GM18511 (cell line): ENCODE data around the gene CSNK1E.

ENCODE experiments used
- ATAC-seq: cut with Tn5 transposase; IDR thresholded peaks from one replicate; pipeline ENCODE4 v1.9.1; 2021; ENCODE audit warnings: mild to moderate bottlenecking, moderate library complexity; ENCODE audit not compliant: unreplicated experiment

The CSNK1E gene

DNA sequence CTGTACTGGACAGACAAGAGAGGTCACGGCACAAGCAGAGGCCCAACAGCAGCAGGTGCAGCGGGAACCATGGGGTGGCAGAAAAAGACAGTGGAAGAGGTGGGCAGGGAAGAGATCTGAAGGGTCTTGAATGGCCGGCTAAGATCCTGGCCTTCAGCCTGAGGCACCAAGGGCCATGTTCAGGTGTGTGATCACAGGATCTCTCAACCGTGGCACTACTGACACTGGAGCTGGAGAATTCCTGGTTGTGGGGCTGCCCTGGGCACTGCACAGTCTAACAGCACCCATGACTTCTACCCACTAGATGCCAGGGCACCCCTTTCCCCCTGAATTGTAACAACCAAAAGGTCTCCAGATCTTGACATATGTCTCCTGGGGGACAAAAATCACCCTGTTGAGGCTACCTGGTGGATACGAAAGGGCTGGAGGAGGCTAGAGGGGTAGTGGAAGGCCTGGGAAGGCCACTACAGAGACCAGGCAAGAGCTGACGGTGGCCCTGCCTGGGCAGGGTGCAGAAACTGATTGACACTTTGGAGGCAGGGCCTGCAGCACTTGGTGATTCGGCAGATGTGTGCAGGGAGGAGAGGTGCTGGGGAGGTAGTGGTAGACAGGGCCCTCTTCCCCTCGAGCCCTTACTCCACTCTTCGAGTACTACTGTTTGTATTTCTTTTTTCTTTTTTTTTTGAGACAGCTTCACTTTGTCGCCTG is 8.3 kb downstream of the CSNK1E start:
- ATAC-seq: no peak

DNA sequence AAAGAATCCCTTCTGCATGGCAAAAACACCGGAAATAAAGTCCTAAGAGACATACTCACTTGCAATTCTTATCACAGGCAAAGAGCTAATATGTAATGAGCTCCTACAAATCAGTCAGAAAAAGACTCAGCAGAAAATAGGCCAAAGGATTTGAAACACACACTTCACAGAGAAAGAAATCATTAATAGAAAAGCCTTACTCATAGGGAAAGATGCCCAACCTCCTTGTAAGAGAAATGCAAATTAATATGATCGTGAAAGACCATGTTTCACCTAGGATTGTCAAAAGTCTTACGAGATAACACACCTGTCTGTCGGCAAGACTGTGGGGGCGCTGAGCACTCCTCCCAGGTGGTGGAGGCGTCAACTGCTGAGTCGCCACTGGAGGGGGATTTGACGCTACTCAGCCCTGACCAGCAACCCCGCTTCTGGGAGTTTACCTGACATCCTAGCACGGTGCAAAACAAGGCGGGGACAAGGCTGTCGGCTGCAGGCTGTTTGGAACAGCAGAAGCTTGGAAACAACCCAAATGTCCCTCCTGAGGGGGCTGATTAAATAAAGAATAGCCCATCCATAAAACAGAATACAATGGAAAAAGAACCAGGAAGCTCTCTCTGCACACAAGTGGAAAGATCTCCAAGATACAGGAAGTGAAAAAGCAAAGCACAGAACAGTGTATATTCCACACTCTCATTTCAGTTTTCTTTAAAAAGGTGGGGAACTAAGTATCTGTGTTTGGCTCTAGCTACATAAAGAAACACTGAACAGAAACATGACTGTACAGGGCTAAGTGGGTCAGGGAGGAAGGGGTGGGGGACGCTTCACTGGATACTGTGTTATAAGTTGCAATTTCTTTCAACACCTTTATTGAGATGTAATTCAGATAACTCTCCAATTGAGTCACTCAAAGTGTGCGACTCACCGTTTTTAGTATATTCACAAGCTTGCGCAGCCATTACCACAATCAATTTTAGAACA is 11.5 kb downstream of the CSNK1E start:
- peak; percentile 85 for ATAC-seq

DNA sequence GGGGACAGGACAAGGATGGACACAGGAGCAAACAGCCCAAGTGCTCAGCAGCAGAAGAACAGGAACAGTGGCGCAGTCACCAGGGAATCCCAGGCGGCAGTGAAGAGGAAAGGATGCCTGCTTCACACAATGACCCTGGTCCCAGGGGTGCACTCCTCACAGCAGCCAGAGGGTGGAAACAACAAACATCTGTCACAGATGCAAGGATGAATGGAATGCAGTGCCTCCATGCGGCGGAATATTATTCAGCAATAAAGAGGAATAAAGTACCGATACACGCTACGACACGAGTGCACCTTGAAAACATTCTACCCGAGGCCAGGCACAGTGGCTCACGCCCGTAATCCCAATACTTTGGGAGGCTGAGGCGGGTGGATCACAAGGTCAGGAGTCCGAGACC is 12.7 kb downstream of the CSNK1E start:
- no peak for ATAC-seq

DNA sequence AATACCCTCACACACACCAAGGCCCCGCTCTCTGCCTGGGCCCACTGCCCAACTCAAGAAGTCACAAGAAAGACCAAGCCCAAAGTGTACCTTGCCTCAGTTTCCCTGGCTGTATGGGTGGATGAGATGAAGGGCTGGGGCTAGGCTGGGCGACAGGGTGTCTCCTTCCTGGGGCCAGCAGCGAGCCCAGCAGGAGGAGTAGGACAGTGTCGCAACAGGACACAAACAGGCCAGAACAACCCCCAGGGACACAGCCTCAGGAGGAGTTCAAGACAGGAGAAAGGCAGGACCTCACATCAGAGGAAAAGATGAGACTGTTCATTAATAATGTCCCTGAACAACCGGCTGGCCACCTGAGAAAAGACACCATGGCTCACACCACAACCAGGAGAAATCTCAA is 13.3 kb downstream of the CSNK1E start:
- no peak for ATAC-seq

DNA sequence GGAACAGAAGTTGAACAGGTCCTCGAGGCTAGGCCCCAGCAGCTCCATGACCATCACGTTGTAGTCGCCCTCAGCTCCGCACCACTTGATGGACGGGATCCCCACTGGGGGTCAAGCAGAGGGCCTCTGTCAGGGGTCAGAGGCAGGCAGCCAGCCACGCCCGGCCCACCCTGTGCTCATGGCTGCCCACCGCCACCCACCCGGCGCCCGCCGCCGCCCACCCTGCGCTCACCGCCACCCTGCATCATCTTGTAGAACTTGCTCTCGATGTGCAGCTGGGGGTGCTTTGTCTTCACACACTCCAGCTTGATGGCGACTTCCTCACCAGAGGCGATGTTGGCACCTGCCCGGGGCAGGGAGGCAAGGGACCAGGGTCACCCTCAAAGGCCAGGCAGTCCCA is 14.3 kb downstream of the CSNK1E start:
- ATAC-seq: no peak

- no peak for ATAC-seq
Measured at GRCh38 chr22:38300946-38301345, 16.3 kb downstream of the CSNK1E start.

GRCh38 chr22:38300197-38300945 is 16.9 kb downstream of the CSNK1E start:
- ATAC-seq: no peak

DNA sequence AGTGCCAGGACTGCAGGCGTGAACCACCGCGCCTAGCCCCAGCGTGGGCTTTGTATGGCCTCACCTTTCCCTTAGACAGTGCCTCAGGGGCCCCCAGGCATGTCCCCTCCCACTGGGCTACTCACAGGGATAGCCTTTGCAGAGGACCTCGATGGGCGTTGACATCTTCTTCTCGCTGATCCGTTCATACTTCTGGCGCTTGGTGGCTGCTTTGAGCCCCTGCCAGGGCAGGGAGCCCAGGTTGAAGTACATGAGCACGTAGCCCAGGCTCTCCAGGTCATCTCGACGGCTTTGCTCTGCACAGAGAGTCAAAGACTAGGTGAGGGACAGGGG is 17.5 kb downstream of the CSNK1E start:
- ATAC-seq: no peak

DNA sequence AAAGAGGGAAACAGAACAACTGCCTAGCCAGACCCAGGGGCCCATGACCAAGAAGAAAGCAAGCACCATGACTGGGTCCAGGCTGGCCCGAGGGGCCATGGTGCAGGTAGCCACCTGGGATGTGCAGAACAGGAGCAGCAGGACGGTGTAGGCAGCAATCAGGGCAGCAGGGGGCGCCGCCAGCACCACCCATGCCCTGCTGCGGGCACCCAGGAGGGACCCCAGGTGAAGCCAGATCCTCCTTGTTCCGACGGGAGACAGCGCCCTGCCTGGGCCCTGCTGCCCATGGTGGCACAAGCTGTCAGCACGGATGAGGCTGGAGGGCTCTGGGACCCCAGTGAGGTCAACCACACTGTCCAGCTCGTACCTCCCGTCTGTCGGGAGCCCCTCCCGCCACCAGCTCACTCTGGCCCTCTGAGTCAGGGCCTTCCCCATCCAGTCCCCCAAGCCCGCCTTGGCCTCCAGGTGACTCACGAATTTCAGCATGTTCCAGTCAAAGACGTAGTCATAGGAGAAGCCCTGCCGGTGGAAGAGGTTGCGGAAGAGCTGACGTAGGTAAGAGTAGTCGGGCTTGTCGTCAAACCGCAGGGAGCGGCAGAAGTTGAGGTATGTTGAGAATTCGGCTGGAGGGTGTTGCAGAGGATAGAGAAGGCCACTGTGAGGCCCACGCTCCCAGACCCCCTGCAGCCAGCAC is 18.8 kb downstream of the CSNK1E start:
- no peak for ATAC-seq

GRCh38 chr22:38296372-38296771 is 20.9 kb downstream of the CSNK1E start:
- no peak for ATAC-seq

DNA sequence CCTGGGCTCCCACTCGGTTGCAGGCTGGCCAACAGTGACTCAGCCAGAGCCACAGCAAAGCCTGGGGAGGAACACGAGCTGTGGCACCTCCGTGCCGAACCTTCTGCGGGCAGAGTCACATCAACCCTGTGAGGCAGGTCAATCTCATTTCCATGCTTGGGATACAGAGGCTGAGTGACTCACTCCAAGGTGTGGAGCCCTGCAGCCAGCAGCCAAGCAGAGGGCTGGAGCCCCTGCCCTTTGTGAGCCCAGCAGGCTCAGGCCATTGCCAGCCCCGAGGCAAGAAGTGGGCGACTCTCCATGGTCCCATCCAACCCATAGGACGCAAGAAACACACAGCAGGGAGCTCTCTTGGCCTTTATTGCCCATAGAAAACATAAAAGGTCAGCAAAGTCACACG is 21.4 kb downstream of the CSNK1E start:
- ATAC-seq: no peak

- no peak for ATAC-seq
Measured at GRCh38 chr22:38295339-38295738, 21.9 kb downstream of the CSNK1E start.

DNA sequence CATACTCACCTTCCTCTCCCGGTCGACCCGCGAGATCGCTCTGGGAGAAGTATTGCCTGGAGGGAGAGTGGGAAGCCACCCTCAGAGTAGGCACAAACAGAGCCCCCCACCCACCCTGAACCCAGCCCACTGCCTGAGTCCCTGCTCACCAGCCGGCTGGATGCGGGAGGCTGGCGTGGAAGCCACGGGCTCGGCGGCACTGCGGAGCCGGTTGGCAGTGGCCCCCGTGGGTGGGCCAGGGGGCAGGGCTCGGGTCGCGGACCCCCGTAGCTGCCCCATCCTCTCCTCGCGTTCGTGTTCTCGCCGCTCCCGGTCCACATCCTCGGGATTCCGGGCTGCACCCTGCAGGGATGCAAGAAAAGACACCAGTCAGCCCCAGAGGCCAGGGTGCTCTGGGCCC is 23.0 kb downstream of the CSNK1E start:
- ATAC-seq: no peak

GRCh38 chr22:38292694-38293093 is 24.5 kb downstream of the CSNK1E start:
- ATAC-seq: no peak

- ATAC-seq: no peak
Measured at GRCh38 chr22:38291201-38291777, 25.9 kb downstream of the CSNK1E start.

GRCh38 chr22:38290347-38290746 is 26.9 kb downstream of the CSNK1E start:
- ATAC-seq: no peak

DNA sequence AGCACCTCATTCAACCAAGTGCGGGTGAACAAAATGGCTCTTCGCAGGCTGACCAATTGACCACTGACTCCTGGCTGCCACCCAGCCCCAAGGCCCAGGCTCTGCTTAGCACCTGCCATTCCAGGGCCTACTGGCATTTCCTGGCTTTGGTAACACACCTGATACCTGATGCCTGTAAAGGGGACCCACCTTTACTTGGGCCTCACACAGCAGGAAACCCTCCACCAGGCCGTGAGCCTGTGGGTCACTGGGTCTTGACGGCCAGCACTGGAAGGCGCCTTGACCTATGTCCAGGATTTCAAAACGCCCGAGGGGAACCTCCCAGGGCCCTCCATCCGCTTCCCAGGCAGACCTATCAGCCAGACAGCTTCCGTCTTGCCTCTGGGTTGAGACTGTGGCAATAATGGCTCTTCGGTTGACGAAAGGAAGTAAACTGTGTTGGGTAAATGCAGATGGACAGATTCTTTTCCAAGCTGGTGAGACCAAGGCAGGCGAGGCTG is 27.6 kb downstream of the CSNK1E start:
- ATAC-seq: no peak

GRCh38 chr22:38286915-38287669 is 30.1 kb downstream of the CSNK1E start:
- ATAC-seq: no peak

DNA sequence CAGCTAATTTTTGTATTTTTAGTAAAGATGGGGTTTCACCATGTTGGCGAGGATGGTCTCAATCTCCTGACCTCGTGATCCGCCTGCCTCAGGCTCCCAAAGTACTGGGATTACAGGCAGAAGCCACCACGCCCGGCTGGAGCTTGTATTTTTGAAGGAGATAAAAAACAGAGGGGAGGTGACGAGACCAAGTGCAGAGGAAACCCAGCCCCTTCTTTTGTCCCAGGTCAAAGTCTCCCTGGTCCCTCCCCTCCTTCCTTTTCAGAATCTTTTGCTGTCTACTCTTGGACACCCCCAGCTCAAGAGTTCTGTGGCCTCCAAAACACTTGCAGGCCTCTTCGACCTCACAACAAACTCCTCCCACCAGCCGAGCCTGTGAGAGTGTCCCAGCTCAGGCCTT is 32.2 kb downstream of the CSNK1E start:
- no peak for ATAC-seq

- no peak for ATAC-seq
Measured at GRCh38 chr22:38284042-38284402, 33.2 kb downstream of the CSNK1E start.
